Activated CD4-positive, CD25-positive, alpha-beta regulatory T cell (primary cell): ENCODE measurements around the gene PLPP3.
"Not testable (repeated sequence)": the region's sequence is repeated elsewhere in the genome, so short reads cannot be mapped to it uniquely, and the experiment has no call there.

Experiments
- DNase-seq, 4 experiments: peaks; one replicate each; lab custom pipeline; 2025; lab: John Stamatoyannopoulos, UW

PLPP3 gene

GRCh38 chr1:56578963-56579875 is at the start of gene PLPP3:
TSS of gene PLPP3 (minus strand) at chr1:56579563. CDS start at chr1:56579016, 547 bp downstream.
- no peak for DNase-seq

- no peak for DNase-seq
Measured at GRCh38 chr1:56627636-56628039, 48.3 kb upstream of the PLPP3 start.

- no peak for DNase-seq
Measured at GRCh38 chr1:56627019-56627635, 47.8 kb upstream of the PLPP3 start.

- no peak for DNase-seq
Measured at GRCh38 chr1:56626546-56626945, 47.2 kb upstream of the PLPP3 start.

GRCh38 chr1:56625819-56626440 is 46.6 kb upstream of the PLPP3 start:
- DNase-seq = no peak

- no peak for DNase-seq
Measured at GRCh38 chr1:56617141-56617540, 37.8 kb upstream of the PLPP3 start.

- not testable (repeated sequence) for DNase-seq
Measured at GRCh38 chr1:56610770-56611169, 31.4 kb upstream of the PLPP3 start.

GRCh38 chr1:56610097-56610496 is 30.7 kb upstream of the PLPP3 start:
- DNase-seq = not testable (repeated sequence)

- not testable (repeated sequence) for DNase-seq
Measured at GRCh38 chr1:56595397-56596191, 16.2 kb upstream of the PLPP3 start.

- no peak for DNase-seq
Measured at GRCh38 chr1:56591909-56592308, 12.5 kb upstream of the PLPP3 start.

GRCh38 chr1:56590520-56591011 is 11.2 kb upstream of the PLPP3 start:
- no peak for DNase-seq

- no peak for DNase-seq
Measured at GRCh38 chr1:56589369-56589768, 10.0 kb upstream of the PLPP3 start.

- DNase-seq = no peak
Measured at GRCh38 chr1:56586502-56586901, 7.1 kb upstream of the PLPP3 start.

- DNase-seq = no peak
Measured at GRCh38 chr1:56585985-56586384, 6.6 kb upstream of the PLPP3 start.

GRCh38 chr1:56584910-56585528 is 5.7 kb upstream of the PLPP3 start:
- DNase-seq = no peak

GRCh38 chr1:56583957-56584468 is 4.7 kb upstream of the PLPP3 start:
- no peak for DNase-seq

GRCh38 chr1:56580771-56581170 is 1.4 kb upstream of the PLPP3 start:
- no peak for DNase-seq

- DNase-seq = no peak
Measured at GRCh38 chr1:56578138-56578962, 1.0 kb downstream of the PLPP3 start.

- no peak for DNase-seq
Measured at GRCh38 chr1:56577406-56578137, 1.8 kb downstream of the PLPP3 start.
